Activated naive CD4-positive, alpha-beta T cell treated with anti-CD3 and anti-CD28 coated beads, Interleukin-2, amount 10 ng/mL, durations not matched to agents 7 days and 5 days (primary cell): ENCODE results near the gene MAN2A1.

Experiments
- CTCF ChIA-PET: fragments of 350-600 bp; sonication (Branson Sonifier 250); formaldehyde crosslinking; loops from one replicate; lab custom pipeline; 2021; ENCODE audit warnings: antibody characterized with exemption; lab: Charles Lee
- DNase-seq: peaks from one replicate; pipeline ENCODE4 v3.0.0-alpha.2; 2020
- H3K27ac Mint-ChIP-seq: one replicate; pipeline ENCODE4 v1.8.0; 2021; ENCODE audit warnings: mild to moderate bottlenecking, moderate library complexity, mixed read lengths
- H3K27me3 Mint-ChIP-seq: one replicate; pipeline ENCODE4 v1.8.0; 2021; ENCODE audit warnings: mild to moderate bottlenecking, mixed read lengths
- H3K36me3 Mint-ChIP-seq: one replicate; pipeline ENCODE4 v1.8.0; 2021; ENCODE audit warnings: mixed read lengths
- H3K4me1 Mint-ChIP-seq: one replicate; pipeline ENCODE4 v1.8.0; 2021; ENCODE audit warnings: mixed read lengths
- H3K4me3 Mint-ChIP-seq: one replicate; pipeline ENCODE4 v1.8.0; 2021; ENCODE audit warnings: mild to moderate bottlenecking, moderate library complexity, mixed read lengths
- H3K9me3 Mint-ChIP-seq: one replicate; pipeline ENCODE4 v1.8.0; 2021; ENCODE audit warnings: mixed read lengths

MAN2A1 gene

GRCh38 chr5:109844695-109845094, 155.0 kb downstream of the MAN2A1 start:
- Mint-ChIP-seq H3K27me3 (no peaks in the 10 kb centered on the region), H3K36me3 (peaks cover 81% of the 10 kb centered on the region), H3K4me3 (no peak overlapping the region), H3K27ac (no peak overlapping the region), H3K4me1 (peaks cover 19% of the 10 kb centered on the region), H3K9me3 (peaks cover 4% of the 10 kb centered on the region)
- CTCF ChIA-PET: no interaction called here
- no peak for DNase-seq

DNA sequence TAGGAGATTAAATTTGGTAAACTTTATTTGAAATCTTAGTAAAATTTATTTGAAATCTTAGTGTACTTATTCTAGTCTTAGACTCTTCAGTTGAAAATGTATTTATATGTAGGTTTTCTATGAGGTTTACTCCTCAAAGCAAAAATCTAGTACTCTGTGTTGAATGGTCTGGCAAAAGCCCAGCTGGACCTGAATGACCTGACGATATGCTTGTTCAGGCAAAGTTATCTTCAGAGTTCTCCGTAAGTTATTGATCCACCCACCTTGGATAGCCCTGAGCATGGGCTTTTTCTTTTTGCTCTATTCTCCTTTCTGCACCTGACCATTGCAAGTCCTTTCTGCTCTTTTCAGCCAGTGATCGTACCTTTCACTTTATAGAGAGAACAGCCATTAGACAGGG, 158.4 kb downstream of the MAN2A1 start:
- DNase-seq: no peak
- H3K36me3 Mint-ChIP-seq: peaks cover 81% of the 10 kb centered on the region
- no peaks in the 10 kb centered on the region for H3K27me3 Mint-ChIP-seq
- CTCF ChIA-PET: no interaction called here
- H3K27ac Mint-ChIP-seq: no peak overlapping the region
- peaks cover 32% of the 10 kb centered on the region for H3K4me1 Mint-ChIP-seq
- H3K4me3 Mint-ChIP-seq: no peak overlapping the region
- H3K9me3 Mint-ChIP-seq: peaks cover 4% of the 10 kb centered on the region

GRCh38 chr5:109849478-109850088, 159.9 kb downstream of the MAN2A1 start:
- Mint-ChIP-seq H3K4me1 (peaks cover 32% of the 10 kb centered on the region), H3K9me3 (peaks cover 4% of the 10 kb centered on the region), H3K36me3 (peaks cover 76% of the 10 kb centered on the region), H3K27ac (peak overlapping the region; percentile 66), H3K27me3 (no peaks in the 10 kb centered on the region), H3K4me3 (no peak overlapping the region)
- CTCF ChIA-PET: no interaction called here
- DNase-seq: peak; percentile 32

DNA sequence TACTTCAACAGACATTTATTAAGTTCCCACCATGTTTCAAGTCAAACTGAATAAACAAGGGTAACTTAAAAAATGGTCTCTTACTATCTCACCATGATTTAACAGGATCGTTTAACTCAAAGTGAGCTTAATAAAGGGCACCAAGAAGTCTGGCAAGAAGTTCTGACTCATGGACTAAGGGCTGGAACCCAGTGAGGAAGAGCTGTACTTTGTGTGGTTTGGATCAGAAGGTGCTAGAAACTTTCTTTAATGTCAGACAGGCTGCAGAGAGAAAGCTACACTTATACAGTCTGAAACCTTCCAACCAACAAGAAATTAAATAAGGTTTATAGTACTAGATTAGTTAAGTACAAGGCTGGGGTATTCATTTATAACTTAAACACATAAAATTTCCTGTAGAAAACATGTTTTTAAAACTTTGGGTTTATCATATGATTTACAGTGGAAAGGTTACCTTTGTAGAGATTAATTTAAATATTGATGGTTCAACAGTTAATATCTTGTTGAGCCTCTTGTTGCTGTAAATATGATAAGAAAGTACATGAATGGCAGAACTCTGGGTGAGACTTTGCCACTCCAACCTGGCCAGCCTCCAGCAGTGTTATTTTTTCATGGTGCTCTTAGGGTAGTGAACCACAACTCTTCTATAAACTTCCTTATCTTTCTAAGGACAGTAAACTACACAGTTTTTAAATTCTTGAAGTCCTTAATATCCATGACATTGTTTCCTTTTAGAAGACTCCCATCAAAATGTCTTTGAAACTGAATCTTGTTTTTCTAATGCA, 162.8 kb downstream of the MAN2A1 start:
- Mint-ChIP-seq H3K27me3 (no peaks in the 10 kb centered on the region), H3K27ac (no peak overlapping the region), H3K9me3 (peaks cover 4% of the 10 kb centered on the region), H3K36me3 (peaks cover 75% of the 10 kb centered on the region), H3K4me3 (no peak overlapping the region), H3K4me1 (peaks cover 52% of the 10 kb centered on the region)
- CTCF ChIA-PET: no interaction called here
- DNase-seq: no peak

DNA sequence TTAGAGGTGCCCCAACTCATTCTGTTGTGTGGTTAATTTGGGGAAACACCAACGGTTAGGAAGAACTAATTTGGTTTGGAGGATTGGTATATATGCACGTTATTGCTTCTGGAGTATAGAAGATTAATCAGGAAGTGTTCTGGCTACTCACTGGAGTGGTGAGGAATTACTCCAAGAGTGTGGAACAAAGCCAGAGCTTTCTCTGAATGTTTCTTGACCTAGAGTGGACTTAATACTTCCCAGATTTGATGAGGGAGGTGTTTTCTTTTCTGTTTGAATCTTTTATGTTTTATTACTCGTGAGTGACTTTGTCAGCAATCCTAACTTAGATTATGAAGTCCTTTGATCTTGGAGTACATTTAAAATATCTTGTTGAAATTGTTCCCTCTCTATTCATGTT, 163.7 kb downstream of the MAN2A1 start:
- H3K4me3 Mint-ChIP-seq: no peak overlapping the region
- CTCF ChIA-PET: no interaction called here
- H3K27ac Mint-ChIP-seq: no peak overlapping the region
- peaks cover 58% of the 10 kb centered on the region for H3K4me1 Mint-ChIP-seq
- H3K36me3 Mint-ChIP-seq: peaks cover 73% of the 10 kb centered on the region
- DNase-seq: no peak
- H3K9me3 Mint-ChIP-seq: peaks cover 2% of the 10 kb centered on the region
- H3K27me3 Mint-ChIP-seq: no peaks in the 10 kb centered on the region

DNA sequence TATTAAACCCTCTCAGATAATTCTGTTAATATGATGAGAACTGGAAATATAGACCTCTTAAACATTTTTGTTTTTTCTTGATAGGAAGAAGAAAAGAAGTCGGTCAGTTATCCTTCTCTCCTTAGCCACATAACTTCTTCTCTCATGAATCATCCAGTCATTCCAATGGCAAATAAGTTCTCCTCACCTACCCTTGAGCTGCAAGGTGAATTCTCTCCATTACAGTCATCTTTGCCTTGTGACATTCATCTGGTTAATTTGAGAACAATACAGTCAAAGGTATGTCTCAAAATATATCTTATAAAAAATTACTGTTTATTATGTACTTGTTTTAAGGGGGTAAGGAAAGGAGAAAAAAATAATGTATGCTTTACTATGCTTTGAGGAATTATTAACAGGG, 165.3 kb downstream of the MAN2A1 start:
- Mint-ChIP-seq H3K4me1 (peaks cover 50% of the 10 kb centered on the region), H3K4me3 (no peak overlapping the region), H3K36me3 (peaks cover 70% of the 10 kb centered on the region), H3K27me3 (no peaks in the 10 kb centered on the region), H3K9me3 (no peaks in the 10 kb centered on the region), H3K27ac (no peak overlapping the region)
- CTCF ChIA-PET: no interaction called here
- DNase-seq: no peak

DNA sequence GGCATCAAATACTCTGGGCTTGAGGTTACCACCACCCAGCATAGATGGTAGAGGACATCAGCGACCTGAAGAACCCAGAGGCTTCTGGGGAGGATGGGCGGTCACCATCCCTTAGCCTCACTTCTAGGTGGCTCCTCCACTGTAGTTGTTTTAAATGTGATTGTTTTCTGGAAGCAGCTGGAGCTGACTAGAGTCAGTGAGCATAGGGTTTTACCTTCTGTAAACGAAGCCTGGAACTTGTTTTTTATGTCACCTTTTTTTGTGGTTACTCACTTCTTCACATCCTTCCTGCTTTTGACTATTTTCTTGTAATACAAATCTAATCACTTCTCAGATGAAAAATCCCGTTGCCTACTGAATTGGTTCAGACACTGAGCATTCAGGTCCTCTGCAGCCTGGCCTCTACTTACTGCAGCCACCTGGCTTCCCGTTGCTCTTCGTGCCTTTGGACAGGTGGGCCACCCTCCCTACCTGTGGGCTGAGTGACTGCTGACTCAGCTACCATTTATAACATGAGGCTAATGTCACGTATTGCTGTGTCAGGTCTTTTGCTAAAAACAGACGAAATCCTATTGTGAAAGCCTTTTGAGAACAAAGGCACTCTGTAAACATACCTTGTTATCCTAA, 167.8 kb downstream of the MAN2A1 start:
- CTCF ChIA-PET: interaction anchor here (1.1 kb wide), 1 partner anchor 88 kb away, joined by 3 read pairs; no protein-coding TSS in a partner anchor
- H3K4me1 Mint-ChIP-seq: peaks cover 47% of the 10 kb centered on the region

DNA sequence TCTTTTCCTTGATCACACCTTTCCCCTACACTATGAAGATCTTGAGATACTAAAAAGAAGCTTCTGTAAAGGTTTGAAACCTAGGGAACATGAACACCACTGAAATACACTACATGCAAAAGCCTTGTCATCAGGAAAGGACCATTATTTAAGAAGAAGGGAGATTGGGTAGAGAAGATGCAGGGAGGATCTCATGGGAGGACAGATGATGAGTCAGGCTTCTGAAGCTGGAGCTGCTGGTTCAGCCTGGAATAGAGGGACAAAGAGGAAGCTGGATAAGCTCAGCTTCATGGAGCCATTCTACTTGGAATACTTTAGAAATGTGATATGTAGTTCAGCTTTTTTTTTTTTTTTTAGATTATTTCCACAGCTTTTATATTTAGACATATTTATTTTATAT, 169.8 kb downstream of the MAN2A1 start:
- CTCF ChIA-PET: interaction anchor here (1.3 kb wide), 1 partner anchor 62 kb away, joined by 5 read pairs; no protein-coding TSS in a partner anchor
- Mint-ChIP-seq H3K27me3 (no peaks in the 10 kb centered on the region), H3K9me3 (no peaks in the 10 kb centered on the region), H3K4me3 (no peak overlapping the region), H3K27ac (no peak overlapping the region), H3K4me1 (peaks cover 62% of the 10 kb centered on the region), H3K36me3 (peaks cover 74% of the 10 kb centered on the region)
- DNase-seq: no peak

More for the DNA sequence above, 167.8 kb downstream of the MAN2A1 start:
- H3K9me3 Mint-ChIP-seq: no peaks in the 10 kb centered on the region
- DNase-seq: peak; percentile 45
- no peaks in the 10 kb centered on the region for H3K27me3 Mint-ChIP-seq
- H3K27ac Mint-ChIP-seq: peak overlapping the region; percentile 92
- peaks cover 68% of the 10 kb centered on the region for H3K36me3 Mint-ChIP-seq
- peak overlapping the region; percentile 21 for H3K4me3 Mint-ChIP-seq

- Mint-ChIP-seq H3K27me3 (no peaks in the 10 kb centered on the region), H3K27ac (no peak overlapping the region), H3K4me3 (no peak overlapping the region), H3K4me1 (peaks cover 41% of the 10 kb centered on the region), H3K9me3 (no peaks in the 10 kb centered on the region), H3K36me3 (peaks cover 75% of the 10 kb centered on the region)
- CTCF ChIA-PET: no interaction called here
- no peak for DNase-seq
Observed at GRCh38 chr5:109862301-109862700, 172.6 kb downstream of the MAN2A1 start.

DNA sequence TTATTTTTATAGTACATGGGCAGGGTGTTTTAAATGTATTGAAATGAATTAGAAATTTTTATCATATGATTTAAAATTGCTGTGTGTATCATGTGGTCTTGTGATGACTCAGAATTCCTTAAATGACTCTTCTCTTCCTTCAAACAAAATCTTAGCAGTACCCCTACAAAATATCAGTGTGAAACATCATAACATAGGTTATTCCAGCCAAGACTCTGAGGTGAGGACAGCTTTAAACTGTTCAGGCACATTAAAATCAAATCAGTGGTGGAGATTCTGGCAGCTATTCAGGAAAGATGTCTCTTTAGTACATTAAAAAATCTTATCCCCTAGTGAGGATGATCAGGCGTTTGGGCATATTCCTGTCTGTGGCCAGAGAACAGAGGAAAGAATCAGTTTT, 174.0 kb downstream of the MAN2A1 start:
- DNase-seq: no peak
- H3K9me3 Mint-ChIP-seq: no peaks in the 10 kb centered on the region
- peaks cover 32% of the 10 kb centered on the region for H3K4me1 Mint-ChIP-seq
- no peak overlapping the region for H3K4me3 Mint-ChIP-seq
- CTCF ChIA-PET: no interaction called here
- no peak overlapping the region for H3K27ac Mint-ChIP-seq
- peaks cover 76% of the 10 kb centered on the region for H3K36me3 Mint-ChIP-seq
- no peaks in the 10 kb centered on the region for H3K27me3 Mint-ChIP-seq

GRCh38 chr5:109865637-109866036, 175.9 kb downstream of the MAN2A1 start:
- peaks cover 32% of the 10 kb centered on the region for H3K4me1 Mint-ChIP-seq
- H3K36me3 Mint-ChIP-seq: peaks cover 72% of the 10 kb centered on the region
- H3K4me3 Mint-ChIP-seq: no peak overlapping the region
- H3K9me3 Mint-ChIP-seq: no peaks in the 10 kb centered on the region
- H3K27ac Mint-ChIP-seq: no peak overlapping the region
- CTCF ChIA-PET: interaction anchor here (0.5 kb wide), 1 partner anchor 438 kb away, joined by 4 read pairs; no protein-coding TSS in a partner anchor
- no peaks in the 10 kb centered on the region for H3K27me3 Mint-ChIP-seq
- DNase-seq: no peak

DNA sequence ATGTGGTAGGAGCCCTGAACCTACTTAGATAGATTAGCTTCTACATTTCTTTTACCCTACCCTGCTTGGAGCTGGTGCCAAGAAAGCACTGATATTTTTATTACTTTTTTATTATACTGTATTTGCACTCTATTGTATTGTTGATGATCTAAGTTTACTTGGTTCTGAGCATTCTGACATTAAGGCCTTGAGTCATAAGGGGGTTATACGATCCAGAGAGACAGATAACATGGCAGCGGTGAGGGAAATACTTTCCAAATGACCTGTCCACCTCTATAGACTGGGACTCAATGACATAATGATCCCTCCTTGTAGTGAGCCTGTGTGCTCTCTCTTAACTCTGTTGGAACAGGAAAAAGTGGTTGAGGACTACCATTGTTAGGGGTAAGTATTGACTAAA, 176.3 kb downstream of the MAN2A1 start:
- Mint-ChIP-seq H3K4me1 (peaks cover 32% of the 10 kb centered on the region), H3K27ac (no peak overlapping the region), H3K9me3 (no peaks in the 10 kb centered on the region), H3K27me3 (no peaks in the 10 kb centered on the region), H3K4me3 (no peak overlapping the region), H3K36me3 (peaks cover 68% of the 10 kb centered on the region)
- CTCF ChIA-PET: interaction anchor here (0.5 kb wide), 1 partner anchor 438 kb away, joined by 4 read pairs; no protein-coding TSS in a partner anchor
- no peak for DNase-seq

- no peak for DNase-seq
- Mint-ChIP-seq H3K4me3 (no peak overlapping the region), H3K4me1 (peaks cover 14% of the 10 kb centered on the region), H3K9me3 (no peaks in the 10 kb centered on the region), H3K27me3 (no peaks in the 10 kb centered on the region), H3K27ac (no peak overlapping the region), H3K36me3 (peaks cover 50% of the 10 kb centered on the region)
- CTCF ChIA-PET: interaction anchor here (0.7 kb wide), 1 partner anchor 80 kb away, joined by 3 read pairs; no protein-coding TSS in a partner anchor
Observed at GRCh38 chr5:109868737-109869136, 179.0 kb downstream of the MAN2A1 start.

DNA sequence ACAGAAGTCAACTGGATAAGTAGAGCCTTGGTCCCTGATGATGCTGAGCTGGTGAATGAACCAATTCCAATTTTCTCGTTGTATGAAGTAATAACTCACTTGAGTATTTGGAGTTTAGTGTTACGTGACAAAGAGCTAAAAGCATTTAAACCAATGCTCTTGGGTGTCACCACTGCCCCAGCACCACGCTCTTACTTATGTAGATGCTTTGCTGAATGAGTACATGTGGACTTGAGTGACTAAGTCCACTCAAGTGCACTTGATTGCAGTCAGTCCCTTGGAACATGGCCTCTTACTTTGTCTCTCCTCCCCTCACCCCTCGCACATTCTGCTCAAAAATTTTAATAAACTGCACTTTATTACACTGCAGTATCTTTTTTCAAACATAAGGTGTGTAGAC, 184.0 kb downstream of the MAN2A1 start:
- H3K27ac Mint-ChIP-seq: no peak overlapping the region

More for the DNA sequence above, 184.0 kb downstream of the MAN2A1 start:
- Mint-ChIP-seq H3K36me3 (peaks cover 16% of the 10 kb centered on the region), H3K4me3 (no peak overlapping the region), H3K4me1 (peaks cover 40% of the 10 kb centered on the region), H3K9me3 (no peaks in the 10 kb centered on the region), H3K27me3 (no peaks in the 10 kb centered on the region)
- CTCF ChIA-PET: no interaction called here
- DNase-seq: no peak
